Dermis blood vessel endothelial cell (primary cell): ENCODE results near the gene PLPPR2. TPM values are rescaled to one million over a fixed set of nuclear protein-coding genes. Genes with fewer than 3 reads are reported as not detected.
"Not testable (repeated sequence)": the region's sequence is repeated elsewhere in the genome, so short reads cannot be mapped to it uniquely, and the experiment has no call there.

Experiments used
- DNase-seq: peaks from one replicate; pipeline ENCODE4 v3.0.0; 2010
- total RNA-seq: library from RNA; depleted of rRNA; stranded (reverse); fragments of >200 nt; gene quantifications from 2 replicates; pipeline ENCODE4 v1.2.3, GENCODE V29; 2014

PLPPR2 gene
- total RNA-seq, 1 donor from 2014 or later = 8.7 TPM

DNA sequence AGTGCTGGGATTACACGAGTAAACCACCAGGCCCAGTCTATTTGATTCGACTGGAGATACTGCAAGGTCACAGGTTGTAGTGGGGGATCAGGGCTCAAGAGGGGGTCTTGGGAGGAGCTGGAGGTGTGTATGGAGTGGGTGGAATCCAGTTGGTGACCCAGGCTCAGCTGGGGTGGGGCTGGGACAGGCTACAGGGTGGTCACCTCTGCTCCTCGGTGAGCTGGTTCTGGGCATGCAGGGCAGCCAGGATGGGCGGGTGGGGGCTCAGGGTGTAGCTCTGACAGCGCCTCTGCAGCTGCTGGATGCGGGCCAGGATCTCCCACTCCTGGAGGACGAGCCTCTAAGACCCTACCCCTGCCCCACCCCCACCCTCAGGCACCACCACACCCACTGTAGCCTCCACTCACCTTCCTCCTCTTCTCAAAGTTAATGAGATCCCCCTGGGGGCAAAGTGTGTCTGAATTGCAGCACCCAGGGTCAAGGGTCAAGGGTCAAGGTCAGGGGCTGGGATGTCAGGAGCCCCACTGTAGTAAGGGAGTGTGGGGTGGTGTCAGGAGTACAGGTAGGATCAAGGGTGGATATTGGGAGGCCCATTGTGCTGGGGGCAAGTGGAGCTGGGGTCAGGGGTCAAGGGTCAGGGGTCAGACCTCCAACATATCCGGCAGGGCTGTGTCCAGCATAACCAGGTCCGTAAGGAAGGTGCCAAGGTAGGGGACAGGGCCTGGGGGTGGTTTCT, 46.7 kb downstream of the PLPPR2 start:
- no peak for DNase-seq

DNA sequence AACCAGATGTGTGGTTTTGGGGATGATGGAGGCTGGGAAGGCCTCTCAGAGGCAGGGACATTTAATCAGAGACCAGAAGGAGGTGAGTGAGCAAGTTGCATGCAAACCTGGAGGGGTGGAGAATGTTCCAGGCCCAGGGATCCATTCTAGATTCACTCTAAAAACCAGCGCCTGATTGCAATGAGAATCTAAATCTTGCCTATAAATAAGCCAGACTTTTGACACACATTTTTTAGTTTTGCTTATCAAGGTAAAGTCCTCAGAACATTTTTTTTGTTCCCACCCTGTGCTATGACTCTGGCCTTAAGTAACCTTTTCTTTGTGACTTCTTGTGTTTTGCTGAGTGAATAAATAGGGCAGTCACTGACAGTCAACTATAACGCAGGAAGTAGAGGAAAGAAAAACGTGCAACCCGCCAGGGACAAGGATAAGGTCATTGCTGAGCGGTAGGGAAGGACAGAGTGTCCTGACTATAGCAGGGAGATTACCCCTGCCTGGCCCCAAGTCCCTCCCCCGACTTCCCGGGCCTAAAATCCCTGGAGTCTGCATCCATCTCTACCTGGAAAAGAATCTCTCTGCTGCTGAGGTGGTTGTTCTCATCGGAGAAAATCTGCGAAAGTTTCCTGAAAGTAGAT, 49.5 kb downstream of the PLPPR2 start:
- DNase-seq = no peak

DNA sequence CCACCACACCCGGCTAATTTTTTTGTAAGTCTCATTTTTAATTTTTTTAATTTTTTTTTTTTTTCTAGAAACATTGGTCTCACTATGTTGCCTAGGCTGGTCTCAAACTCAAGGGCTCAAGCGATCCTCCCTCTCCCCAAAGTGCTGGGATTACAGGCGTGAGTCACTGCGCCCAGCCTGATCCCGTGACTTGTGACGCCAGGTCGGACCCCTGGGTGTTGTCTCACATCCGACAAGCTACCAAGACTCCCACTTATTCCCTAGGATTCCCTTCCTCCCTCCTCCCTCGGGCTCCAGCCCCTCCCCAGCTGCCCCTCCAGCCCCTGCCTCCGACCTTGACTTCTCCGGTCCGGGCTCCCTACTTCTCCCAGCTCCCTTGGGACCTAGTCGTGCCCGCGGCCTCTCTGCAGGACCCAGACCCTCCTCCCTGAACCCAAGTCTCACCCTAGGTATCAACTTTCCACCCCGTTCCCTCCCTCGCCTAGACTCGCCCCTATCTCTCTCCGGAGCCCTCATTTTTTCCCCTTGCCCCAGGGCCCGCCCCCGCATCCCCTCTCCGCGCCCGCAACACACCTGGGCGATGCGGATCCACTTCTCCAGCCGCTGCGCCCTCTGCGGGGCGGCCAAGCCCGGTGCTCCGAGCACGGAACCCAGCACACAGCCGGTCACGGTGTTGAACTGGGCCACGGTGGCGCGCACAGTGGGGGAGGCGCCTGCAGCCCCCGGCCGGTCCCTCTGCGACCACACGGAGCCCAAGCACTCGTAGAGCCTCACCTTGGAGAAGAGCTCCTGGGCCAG, 50.8 kb downstream of the PLPPR2 start:
- DNase-seq = peak; percentile 47

DNA sequence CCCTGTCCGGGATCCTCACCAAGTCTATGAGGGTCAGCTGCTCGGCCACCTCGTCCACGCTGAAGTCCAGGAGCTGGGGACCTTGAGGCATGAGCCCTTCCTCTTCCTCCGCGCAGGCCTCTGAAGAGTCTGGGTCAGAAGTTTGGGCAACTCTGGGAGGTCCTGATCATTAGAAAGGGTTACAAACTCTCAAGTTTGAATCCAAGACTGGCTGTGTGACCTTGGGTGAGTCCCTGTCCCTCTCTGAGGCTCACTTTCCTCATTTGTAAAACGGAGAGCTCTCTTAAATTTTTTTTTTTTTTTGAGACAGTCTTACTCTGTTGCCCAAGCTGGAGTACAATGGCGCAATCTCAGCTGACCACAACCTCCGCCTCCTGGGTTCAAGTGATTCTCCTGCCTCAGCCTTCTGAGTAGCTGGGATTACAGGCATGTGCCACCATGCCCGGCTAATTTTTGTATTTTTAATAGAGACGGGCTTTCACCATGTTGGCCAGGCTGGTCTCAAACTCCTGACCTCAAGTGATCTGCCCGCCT, 51.5 kb downstream of the PLPPR2 start:
- DNase-seq = not testable (repeated sequence)

DNA sequence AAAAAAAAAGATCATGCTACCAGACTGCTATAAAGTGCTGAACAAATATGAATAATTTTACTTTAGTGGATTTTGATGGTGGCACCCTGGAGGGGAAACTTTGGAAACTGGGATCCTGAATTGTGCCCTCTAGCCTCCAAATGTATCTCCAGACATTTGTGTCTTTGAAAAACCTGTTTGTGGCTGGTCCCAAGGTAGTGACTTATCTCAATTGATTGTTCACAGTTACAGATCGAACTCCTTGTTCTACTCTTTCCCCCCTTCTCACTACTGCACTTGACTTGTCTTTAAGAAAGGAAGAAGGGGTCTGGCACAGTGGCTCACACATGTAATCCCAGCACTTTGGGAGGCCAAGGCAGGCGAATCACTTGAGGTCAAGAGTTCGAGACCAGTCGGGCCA, 53.4 kb downstream of the PLPPR2 start:
- DNase-seq = no peak

DNA sequence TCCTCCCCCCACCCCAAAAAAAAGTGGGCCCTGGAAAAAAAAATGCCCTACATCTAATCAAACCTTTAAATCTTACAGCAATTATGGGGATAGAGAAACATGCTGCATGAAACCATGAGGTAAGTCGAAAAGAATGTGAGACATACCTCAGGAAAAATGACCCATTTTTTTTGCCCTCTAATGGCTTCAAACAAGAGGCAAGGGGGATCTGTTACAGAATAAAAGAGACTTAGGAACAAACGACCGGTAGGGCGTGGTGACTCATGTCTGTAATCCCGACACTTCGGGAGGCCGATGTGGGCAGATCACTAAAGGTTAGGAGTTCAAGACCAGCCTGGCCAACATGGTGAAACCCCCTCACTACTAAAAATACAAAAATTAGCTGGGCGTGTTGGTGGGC, 55.5 kb downstream of the PLPPR2 start:
- DNase-seq = no peak

DNA sequence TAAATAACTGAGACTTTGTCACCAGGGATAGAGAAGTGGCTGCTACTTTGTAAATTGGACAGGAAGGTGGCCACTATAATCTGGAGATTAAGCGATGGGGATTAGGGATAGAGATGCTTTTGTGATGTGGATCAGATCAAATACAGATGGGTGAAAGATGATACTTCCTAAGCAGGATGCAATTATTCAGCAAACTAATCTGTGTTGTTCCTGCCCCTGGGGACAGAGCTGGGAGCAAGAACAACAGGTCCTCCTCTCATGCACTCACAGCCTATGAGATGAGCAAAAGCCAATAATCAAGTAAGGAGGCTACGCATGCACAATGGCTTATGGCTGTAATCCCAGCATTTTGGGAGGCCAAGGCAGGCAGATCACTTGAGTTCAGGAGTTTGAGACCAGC, 59.3 kb downstream of the PLPPR2 start:
- DNase-seq = no peak

Other genes starting within 250 kb of the PLPPR2 start
- 23.1 and 88.9 TPM in 2 replicates for gene SPC24, start 199.7 kb upstream of the PLPPR2 start, total RNA-seq
- gene KANK2, start 157.9 kb upstream of the PLPPR2 start, total RNA-seq = 102 and 108 TPM in 2 replicates
- not detected in 2 replicates for gene ANGPTL8, start 115.8 kb upstream of the PLPPR2 start, total RNA-seq
- 95.3 and 184 TPM in 2 replicates for gene DOCK6, start 92.9 kb upstream of the PLPPR2 start, total RNA-seq
- gene TSPAN16, start 59.3 kb upstream of the PLPPR2 start, total RNA-seq = not detected in 2 replicates
- gene RAB3D, start 15.8 kb upstream of the PLPPR2 start, total RNA-seq = 55.6 and 65.0 TPM in 2 replicates
- gene TMEM205, start 9.2 kb upstream of the PLPPR2 start, total RNA-seq = 105 and 267 TPM in 2 replicates
- 7.8 and 10.4 TPM in 2 replicates for gene CCDC159, start 8.9 kb upstream of the PLPPR2 start, total RNA-seq
- gene SWSAP1, start 19.2 kb downstream of the PLPPR2 start, total RNA-seq = 0.79 and 0.85 TPM in 2 replicates
- 6.0 and 8.2 TPM in 2 replicates for gene EPOR, start 28.9 kb downstream of the PLPPR2 start, total RNA-seq
- gene RGL3, start 63.9 kb downstream of the PLPPR2 start, total RNA-seq = 2.1 and 4.3 TPM in 2 replicates
- 0.05 TPM in 1 of 2 replicates, not detected in the other for gene ODAD3, start 79.7 kb downstream of the PLPPR2 start, total RNA-seq
- 117 and 310 TPM in 2 replicates for gene PRKCSH, start 80.2 kb downstream of the PLPPR2 start, total RNA-seq
- gene ELAVL3, start 125.6 kb downstream of the PLPPR2 start, total RNA-seq = not detected in 2 replicates
- 5.1 and 12.4 TPM in 2 replicates for gene ZNF653, start 150.4 kb downstream of the PLPPR2 start, total RNA-seq
- 36.8 and 37.6 TPM in 2 replicates for gene ECSIT, start 173.7 kb downstream of the PLPPR2 start, total RNA-seq
- gene CNN1, start 183.4 kb downstream of the PLPPR2 start, total RNA-seq = 0.19 and 1.2 TPM in 2 replicates
- gene ELOF1, start 203.8 kb downstream of the PLPPR2 start, total RNA-seq = 16.9 and 24.5 TPM in 2 replicates
- 0.37 and 8.8 TPM in 2 replicates for gene ACP5, start 222.2 kb downstream of the PLPPR2 start, total RNA-seq
- gene ZNF627, start 242.1 kb downstream of the PLPPR2 start, total RNA-seq = 20.1 and 28.9 TPM in 2 replicates